Measurements from ENCODE around the gene FOSL2.

Gene FOSL2

GRCh38 chr2:28392297-28393113 is at the start of gene FOSL2:
FOSL2 (plus strand) TSS chr2:28392858; CDS start chr2:28393721, 863 bp downstream.
- peak; percentile 98 for DNase-seq

GRCh38 chr2:28343184-28343942 is 49.3 kb upstream of the FOSL2 start:
- DNase-seq, result no peak

- DNase-seq, result no peak
Measured at GRCh38 chr2:28343971-28344715, 48.5 kb upstream of the FOSL2 start.

- DNase-seq, result no peak
Measured at GRCh38 chr2:28344756-28345373, 47.8 kb upstream of the FOSL2 start.

- no peak for DNase-seq
Measured at GRCh38 chr2:28345619-28346018, 47.0 kb upstream of the FOSL2 start.

- no peak for DNase-seq
Measured at GRCh38 chr2:28346587-28346986, 46.1 kb upstream of the FOSL2 start.

- no peak for DNase-seq
Measured at GRCh38 chr2:28347193-28347592, 45.5 kb upstream of the FOSL2 start.

GRCh38 chr2:28347596-28347995 is 45.1 kb upstream of the FOSL2 start:
- DNase-seq, result no peak

- DNase-seq, result no peak
Measured at GRCh38 chr2:28348149-28348567, 44.5 kb upstream of the FOSL2 start.

- no peak for DNase-seq
Measured at GRCh38 chr2:28348921-28349320, 43.7 kb upstream of the FOSL2 start.

- DNase-seq, result no peak
Measured at GRCh38 chr2:28349546-28350165, 43.0 kb upstream of the FOSL2 start.

GRCh38 chr2:28350196-28350595 is 42.5 kb upstream of the FOSL2 start:
- no peak for DNase-seq

GRCh38 chr2:28350791-28351285 is 41.8 kb upstream of the FOSL2 start:
- DNase-seq, result no peak

- DNase-seq, result no peak
Measured at GRCh38 chr2:28351621-28352020, 41.0 kb upstream of the FOSL2 start.

- DNase-seq, result no peak
Measured at GRCh38 chr2:28352104-28352503, 40.6 kb upstream of the FOSL2 start.

- no peak for DNase-seq
Measured at GRCh38 chr2:28352610-28353195, 40.0 kb upstream of the FOSL2 start.

- no peak for DNase-seq
Measured at GRCh38 chr2:28354920-28355520, 37.6 kb upstream of the FOSL2 start.

GRCh38 chr2:28355521-28356094 is 37.0 kb upstream of the FOSL2 start:
- no peak for DNase-seq

GRCh38 chr2:28356095-28356911 is 36.4 kb upstream of the FOSL2 start:
- DNase-seq, result peak; percentile 42

- DNase-seq, result no peak
Measured at GRCh38 chr2:28357055-28357454, 35.6 kb upstream of the FOSL2 start.

All from amniotic stem cell (primary cell).